Mesothelial cell of epicardium (in vitro differentiated cells): ENCODE data around the gene MAP3K19. TPM values are rescaled to one million over a fixed set of nuclear protein-coding genes. Genes with fewer than 3 reads are reported as not detected.

Experiments used
- DNase-seq, 2 experiments: peaks; one replicate each; pipeline ENCODE4 v3.0.0; 2021; ENCODE audit warnings: low spot score in 2 of 2; ENCODE audit not compliant: unreplicated experiment in 2 of 2
- H3K27ac Mint-ChIP-seq: 2 replicates; pipeline ENCODE4 v1.8.0; 2021; ENCODE audit warnings: mixed read lengths
- H3K27me3 Mint-ChIP-seq: 2 replicates; pipeline ENCODE4 v1.8.0; 2021; ENCODE audit warnings: low read depth, mixed read lengths
- H3K36me3 Mint-ChIP-seq: 2 replicates; pipeline ENCODE4 v1.8.0; 2021; ENCODE audit warnings: mixed read lengths
- H3K4me1 Mint-ChIP-seq: 2 replicates; pipeline ENCODE4 v1.8.0; 2021; ENCODE audit warnings: mixed read lengths
- H3K4me3 Mint-ChIP-seq: 2 replicates; pipeline ENCODE4 v1.8.0; 2021; ENCODE audit warnings: mild to moderate bottlenecking, moderate library complexity, mixed read lengths
- H3K9me3 Mint-ChIP-seq: 2 replicates; pipeline ENCODE4 v1.8.0; 2021; ENCODE audit warnings: mixed read lengths
- total RNA-seq: library from RNA; stranded (reverse); gene quantifications from 3 replicates; pipeline ENCODE4 v1.2.1, GENCODE V29; 2021
- TF ChIP-seq, protein P1 (sequence below): fragments of 200-600 bp; sonication (generic); IDR thresholded peaks from one replicate; pipeline ENCODE4 v1.5.0; 2021; ENCODE audit warnings: antibody characterized with exemption; ENCODE audit not compliant: unreplicated experiment

The MAP3K19 gene
- total RNA-seq, 1 donor from 2014 or later, result not detected

DNA sequence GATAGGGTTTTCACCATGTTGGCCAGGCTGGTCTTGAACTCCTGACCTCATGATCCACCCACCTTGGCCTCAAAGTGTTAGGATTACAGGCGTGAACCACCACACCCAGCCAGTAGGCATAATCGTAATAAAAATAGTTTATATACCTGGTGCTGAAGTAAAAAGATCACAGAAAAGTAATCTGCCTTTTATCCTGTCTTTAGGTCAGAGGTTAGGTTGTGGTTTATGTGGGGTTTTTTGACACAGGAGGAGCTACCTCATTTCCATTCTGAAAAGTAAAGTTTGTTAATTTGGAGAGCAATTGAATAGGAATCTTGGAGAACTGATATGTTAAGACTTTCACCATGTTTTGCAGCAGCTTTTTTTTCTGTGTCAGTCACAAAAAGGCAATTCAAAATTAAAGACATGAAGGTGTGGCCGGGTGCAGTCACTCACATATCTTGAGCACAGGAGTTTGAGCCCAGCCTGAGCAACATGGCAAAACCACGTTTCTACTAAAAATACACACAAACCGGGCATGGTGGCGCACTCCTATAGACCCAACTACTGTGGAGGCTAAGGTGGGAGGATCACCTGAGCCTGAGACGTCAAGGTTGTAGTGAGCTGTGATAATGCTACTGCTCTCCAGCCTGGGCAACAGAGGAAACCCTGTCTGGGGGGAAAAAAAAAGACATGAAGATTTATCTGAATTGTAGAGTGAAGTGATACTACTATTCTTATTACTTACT, 97.1 kb downstream of the MAP3K19 start:
- Mint-ChIP-seq H3K9me3 (no peaks in the 10 kb centered on the region), H3K4me1 (no peaks in the 10 kb centered on the region), H3K36me3 (peaks cover 54% of the 10 kb centered on the region), H3K27ac (no peak overlapping the region), H3K4me3 (no peak overlapping the region), H3K27me3 (no peaks in the 10 kb centered on the region)
- DNase-seq, result no peak
- TF ChIP-seq, protein P1, sequence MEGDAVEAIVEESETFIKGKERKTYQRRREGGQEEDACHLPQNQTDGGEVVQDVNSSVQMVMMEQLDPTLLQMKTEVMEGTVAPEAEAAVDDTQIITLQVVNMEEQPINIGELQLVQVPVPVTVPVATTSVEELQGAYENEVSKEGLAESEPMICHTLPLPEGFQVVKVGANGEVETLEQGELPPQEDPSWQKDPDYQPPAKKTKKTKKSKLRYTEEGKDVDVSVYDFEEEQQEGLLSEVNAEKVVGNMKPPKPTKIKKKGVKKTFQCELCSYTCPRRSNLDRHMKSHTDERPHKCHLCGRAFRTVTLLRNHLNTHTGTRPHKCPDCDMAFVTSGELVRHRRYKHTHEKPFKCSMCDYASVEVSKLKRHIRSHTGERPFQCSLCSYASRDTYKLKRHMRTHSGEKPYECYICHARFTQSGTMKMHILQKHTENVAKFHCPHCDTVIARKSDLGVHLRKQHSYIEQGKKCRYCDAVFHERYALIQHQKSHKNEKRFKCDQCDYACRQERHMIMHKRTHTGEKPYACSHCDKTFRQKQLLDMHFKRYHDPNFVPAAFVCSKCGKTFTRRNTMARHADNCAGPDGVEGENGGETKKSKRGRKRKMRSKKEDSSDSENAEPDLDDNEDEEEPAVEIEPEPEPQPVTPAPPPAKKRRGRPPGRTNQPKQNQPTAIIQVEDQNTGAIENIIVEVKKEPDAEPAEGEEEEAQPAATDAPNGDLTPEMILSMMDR, result no peak

DNA sequence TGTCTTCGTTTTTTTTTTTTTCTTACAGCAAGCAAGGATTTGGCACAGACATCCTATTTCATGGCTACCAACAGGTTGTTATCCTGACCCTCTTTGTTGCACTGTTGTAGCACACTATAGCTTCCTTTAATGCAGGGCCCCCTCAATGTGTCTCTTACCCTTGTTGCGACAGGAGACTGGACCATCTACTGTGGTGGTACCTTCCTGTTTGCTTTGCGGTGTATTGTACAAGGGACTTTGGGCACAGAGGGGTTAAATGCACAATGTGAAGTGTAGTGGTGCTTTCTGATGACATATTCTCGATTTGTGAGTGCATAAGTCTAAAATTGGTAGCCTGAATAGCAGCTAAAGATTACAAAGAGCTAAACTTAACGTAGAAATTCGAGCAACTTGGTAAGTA, 101.2 kb downstream of the MAP3K19 start:
- H3K36me3 Mint-ChIP-seq, result peaks cover 33% of the 10 kb centered on the region
- H3K27ac Mint-ChIP-seq, result peak overlapping the region; percentile 25
- no peak for DNase-seq
- no peak overlapping the region for H3K4me3 Mint-ChIP-seq
- H3K4me1 Mint-ChIP-seq, result no peaks in the 10 kb centered on the region
- no peaks in the 10 kb centered on the region for H3K9me3 Mint-ChIP-seq
- H3K27me3 Mint-ChIP-seq, result no peaks in the 10 kb centered on the region
- TF ChIP-seq, protein P1, result no peak

DNA sequence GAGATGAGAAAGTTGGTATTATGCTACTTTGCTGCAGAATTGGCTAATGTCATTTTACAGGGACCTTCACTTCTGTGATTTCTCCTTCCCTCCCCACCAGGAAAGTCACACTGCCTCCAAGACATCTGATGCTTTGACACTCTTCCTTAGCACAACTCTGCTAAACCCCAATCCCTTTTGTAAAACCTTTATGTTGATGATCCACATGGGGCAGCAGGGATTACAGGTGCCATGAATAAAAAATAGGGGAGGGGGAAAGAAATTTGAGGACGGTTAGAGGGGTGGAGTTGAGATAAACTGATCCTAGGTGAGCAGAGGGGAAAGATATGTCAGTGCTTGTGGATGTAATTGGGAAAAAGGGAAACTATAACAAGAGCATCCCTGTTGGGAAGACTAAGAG, 102.3 kb downstream of the MAP3K19 start:
- peaks cover 34% of the 10 kb centered on the region for H3K36me3 Mint-ChIP-seq
- no peaks in the 10 kb centered on the region for H3K4me1 Mint-ChIP-seq
- TF ChIP-seq, protein P1, result no peak
- H3K9me3 Mint-ChIP-seq, result no peaks in the 10 kb centered on the region
- no peak for DNase-seq
- no peaks in the 10 kb centered on the region for H3K27me3 Mint-ChIP-seq
- no peak overlapping the region for H3K4me3 Mint-ChIP-seq
- no peak overlapping the region for H3K27ac Mint-ChIP-seq

DNA sequence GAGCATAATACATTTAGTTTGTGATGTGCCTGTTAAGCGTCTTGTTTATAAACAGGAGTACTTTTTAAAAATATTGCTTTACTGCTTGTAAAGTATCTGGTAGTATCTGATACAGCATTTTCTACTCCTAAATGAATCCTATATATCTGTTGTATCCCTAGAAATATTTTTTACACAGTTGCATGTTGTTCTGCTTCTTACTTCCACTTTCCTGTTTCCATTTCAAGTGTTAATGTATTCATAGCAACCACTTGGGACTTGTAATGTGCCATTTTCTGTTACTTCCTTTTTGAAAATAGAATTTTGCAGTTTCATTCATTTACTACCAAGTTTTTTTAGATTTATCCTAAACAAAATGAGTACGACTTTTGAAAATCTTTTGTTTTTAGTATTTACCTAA, 103.7 kb downstream of the MAP3K19 start:
- peaks cover 4% of the 10 kb centered on the region for H3K4me1 Mint-ChIP-seq
- peaks cover 35% of the 10 kb centered on the region for H3K36me3 Mint-ChIP-seq
- H3K27ac Mint-ChIP-seq, result no peak overlapping the region
- no peak for DNase-seq
- no peak overlapping the region for H3K4me3 Mint-ChIP-seq
- no peaks in the 10 kb centered on the region for H3K27me3 Mint-ChIP-seq
- no peaks in the 10 kb centered on the region for H3K9me3 Mint-ChIP-seq
- TF ChIP-seq, protein P1, result no peak

DNA sequence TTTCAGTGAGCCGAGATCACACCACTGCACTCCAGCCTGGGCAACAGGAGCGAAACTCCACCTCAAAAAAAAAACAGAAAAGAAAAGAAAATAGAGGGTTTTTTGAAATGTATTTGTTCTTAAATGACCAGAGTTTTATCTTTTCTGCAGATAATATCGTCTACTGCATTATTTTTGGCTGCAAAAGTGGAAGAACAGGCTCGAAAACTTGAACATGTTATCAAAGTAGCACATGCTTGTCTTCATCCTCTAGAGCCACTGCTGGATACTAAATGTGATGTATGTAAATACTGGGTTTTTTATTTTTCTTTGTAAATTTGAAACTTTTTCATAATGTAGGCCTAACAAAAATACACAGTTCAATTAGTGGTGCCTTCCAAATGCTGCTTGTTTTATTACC, 110.6 kb downstream of the MAP3K19 start:
- Mint-ChIP-seq H3K36me3 (peaks cover 19% of the 10 kb centered on the region), H3K27me3 (no peaks in the 10 kb centered on the region), H3K9me3 (no peaks in the 10 kb centered on the region), H3K4me1 (peaks cover 53% of the 10 kb centered on the region), H3K27ac (peak overlapping the region; percentile 91), H3K4me3 (no peak overlapping the region)
- TF ChIP-seq, protein P1, result no peak
- DNase-seq, result no peak
